GM23248 (cell line): ENCODE results near the gene C1RL.

ENCODE experiments used
- EZH2 ChIP-seq: fragments of 200-600 bp; sonication (generic); IDR thresholded peaks from 2 replicates; pipeline ENCODE4 v1.6.1; 2018; ENCODE audit warnings: antibody characterized with exemption, mild to moderate bottlenecking; ENCODE audit not compliant: insufficient read depth, poor library complexity, severe bottlenecking
- EZH2phosphoT487 ChIP-seq: fragments of 200-600 bp; sonication (generic); IDR thresholded peaks from 2 replicates; pipeline ENCODE4 v1.6.1; 2018; ENCODE audit warnings: antibody characterized with exemption, moderate library complexity, mild to moderate bottlenecking, low read depth; ENCODE audit not compliant: insufficient read depth

- TF ChIP-seq EZH2 (no peak), EZH2phosphoT487 (no peak)
Observed at GRCh38 chr12:7068240-7068993, 40.6 kb downstream of the C1RL start.
